GM12872 (cell line): ENCODE data around the gene PRMT1.

Experiments
- TF ChIP-seq, protein P1 (sequence below): IDR thresholded peaks from 3 replicates; pipeline ENCODE4 v1.5.1; 2011; ENCODE audit warnings: low read depth, mild to moderate bottlenecking, low read length, moderate library complexity; ENCODE audit not compliant: insufficient read depth

PRMT1 gene

DNA sequence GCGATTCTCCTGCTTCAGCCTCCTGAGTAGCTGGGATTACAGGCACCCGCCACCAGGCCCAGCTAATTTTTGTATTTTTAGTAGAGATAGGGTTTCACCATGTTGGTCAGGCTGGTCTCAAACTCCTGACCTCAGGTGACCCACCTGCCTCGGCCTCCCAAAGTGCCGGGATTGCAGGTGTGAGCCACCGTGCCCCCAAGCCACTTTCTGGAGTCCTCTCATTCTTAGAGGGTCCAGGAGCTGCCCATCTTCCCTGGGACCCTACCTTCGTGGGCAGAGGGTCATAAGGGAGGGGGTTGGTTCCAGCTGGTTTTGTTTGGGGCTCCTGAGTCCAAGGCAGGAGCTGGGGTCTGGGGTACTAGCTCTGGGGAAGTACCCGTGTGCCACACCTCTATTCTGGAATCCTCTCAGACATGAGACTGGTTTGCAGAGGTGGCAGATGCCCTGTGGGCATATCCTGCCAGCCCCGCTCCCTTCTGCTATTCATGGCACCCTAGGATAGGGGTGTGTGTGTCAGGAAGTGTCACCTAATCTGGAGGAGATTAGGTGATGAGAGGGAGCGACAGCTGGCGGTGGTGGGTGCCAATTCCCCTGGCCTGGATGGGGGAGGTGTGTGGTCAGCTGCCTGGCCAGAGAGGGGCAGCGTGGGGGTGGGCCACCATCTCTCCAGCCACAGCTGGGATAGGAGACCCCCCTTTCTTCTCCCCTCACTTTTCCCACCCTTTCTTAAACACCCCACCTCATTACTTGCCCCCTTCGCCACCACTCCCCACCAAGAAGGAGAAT lies 2.1 kb downstream of the PRMT1 start:
- TF ChIP-seq, protein P1, sequence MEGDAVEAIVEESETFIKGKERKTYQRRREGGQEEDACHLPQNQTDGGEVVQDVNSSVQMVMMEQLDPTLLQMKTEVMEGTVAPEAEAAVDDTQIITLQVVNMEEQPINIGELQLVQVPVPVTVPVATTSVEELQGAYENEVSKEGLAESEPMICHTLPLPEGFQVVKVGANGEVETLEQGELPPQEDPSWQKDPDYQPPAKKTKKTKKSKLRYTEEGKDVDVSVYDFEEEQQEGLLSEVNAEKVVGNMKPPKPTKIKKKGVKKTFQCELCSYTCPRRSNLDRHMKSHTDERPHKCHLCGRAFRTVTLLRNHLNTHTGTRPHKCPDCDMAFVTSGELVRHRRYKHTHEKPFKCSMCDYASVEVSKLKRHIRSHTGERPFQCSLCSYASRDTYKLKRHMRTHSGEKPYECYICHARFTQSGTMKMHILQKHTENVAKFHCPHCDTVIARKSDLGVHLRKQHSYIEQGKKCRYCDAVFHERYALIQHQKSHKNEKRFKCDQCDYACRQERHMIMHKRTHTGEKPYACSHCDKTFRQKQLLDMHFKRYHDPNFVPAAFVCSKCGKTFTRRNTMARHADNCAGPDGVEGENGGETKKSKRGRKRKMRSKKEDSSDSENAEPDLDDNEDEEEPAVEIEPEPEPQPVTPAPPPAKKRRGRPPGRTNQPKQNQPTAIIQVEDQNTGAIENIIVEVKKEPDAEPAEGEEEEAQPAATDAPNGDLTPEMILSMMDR = no peak

DNA sequence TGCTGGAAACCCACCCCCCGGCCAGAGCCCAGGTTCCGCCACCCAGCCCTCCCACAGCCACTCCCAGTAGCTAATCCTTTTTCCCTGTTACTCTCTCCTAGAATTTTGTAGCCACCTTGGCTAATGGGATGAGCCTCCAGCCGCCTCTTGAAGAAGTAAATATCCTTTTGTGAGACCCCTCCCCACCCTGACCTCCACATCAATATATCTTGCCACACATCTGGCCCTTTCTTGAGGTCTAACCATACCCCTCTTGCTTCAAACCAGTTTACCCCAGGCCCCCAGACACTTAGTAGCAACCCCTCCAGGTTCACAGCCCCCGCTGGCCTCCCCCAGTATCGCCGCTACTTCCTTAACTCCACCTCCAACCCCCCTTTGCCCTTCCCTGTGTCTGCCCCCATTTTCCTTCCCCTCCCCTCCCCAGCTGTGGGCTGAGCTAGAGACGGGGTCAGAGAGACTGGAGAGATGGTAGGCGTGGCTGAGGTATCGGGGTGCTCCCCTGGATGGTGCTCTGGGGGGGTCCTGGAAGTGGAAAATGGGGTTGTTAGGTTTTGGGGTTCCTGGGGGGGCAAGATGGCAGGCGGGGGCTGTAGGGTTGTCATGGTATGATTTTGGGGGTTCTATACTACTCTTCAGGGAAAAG lies 2.8 kb downstream of the PRMT1 start:
- TF ChIP-seq, protein P1 = 0 out of 3 replicates have a peak, but pooled peaks have one; percentile 2

DNA sequence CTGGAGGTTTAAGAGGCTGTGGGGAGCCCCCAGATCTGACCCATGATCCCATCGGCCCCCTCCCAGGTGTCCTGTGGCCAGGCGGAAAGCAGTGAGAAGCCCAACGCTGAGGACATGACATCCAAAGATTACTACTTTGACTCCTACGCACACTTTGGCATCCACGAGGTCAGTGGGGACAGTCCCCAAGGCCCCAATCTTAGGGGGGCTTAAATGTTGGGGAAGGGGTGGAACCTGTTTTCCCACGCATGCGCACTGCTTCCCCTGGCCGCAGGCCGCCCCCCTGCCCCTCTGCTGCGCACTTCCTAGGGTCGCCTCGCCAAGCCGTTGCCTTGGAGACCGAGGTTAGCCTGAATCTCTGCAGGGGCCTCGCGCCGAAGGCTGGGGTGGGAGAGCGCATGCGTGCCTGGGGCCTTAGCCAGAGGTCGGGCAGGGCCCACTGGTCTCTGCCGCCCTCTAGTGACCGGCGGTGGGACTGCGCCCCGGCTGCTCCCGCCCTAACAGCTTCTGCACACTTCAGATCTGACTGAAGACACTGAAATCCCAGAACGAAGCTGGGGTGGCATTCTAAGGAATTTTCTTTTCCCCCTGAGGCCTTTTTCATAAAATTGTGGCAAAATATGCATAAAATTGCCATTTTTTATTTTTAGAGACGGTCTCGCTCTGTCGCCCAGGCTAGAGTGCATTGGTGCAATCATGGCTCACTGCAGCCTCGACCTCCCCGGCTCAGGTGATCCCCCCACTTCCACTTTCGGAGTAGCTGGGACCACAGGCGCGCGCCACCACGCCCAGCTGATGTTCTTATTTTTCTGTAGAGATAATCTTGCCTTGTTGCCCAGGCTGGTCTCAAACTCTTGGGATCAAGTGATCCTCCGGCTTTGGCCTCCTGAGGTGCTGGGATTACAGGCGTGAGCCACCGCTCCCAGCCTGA lies 3.6 kb downstream of the PRMT1 start:
- TF ChIP-seq, protein P1 = peak; percentile 100

DNA sequence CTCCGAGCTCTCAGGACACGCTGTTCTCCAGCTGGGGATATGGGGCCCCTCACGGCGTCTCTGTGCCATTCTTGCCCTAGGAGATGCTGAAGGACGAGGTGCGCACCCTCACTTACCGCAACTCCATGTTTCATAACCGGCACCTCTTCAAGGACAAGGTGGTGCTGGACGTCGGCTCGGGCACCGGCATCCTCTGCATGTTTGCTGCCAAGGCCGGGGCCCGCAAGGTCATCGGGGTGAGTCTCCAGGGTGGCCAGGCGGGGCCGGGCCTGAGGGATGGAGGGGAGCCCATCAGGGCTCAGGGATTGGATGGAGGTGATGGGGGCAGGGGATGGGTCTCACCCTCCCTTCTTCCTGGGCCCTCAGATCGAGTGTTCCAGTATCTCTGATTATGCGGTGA lies 4.8 kb downstream of the PRMT1 start:
- TF ChIP-seq, protein P1 = no peak

DNA sequence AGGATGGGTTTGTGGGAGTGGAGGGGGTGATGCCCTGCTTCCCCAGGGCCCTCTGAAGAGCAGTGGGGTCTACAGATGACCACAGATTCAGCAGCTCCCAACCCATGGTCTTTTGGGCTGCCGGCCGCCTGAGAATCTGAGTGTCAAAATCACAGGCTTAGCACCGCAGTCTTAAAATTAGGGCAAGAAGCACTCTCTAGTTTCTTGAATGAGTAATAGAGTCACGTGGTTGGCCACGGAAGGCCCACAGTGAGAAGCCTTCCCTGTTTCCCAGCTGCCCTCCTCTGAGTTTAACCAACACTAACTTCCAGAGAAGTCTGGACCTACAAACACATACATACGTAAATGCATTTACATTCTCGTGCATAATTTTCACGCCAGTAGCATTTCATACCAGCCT lies 5.2 kb downstream of the PRMT1 start:
- TF ChIP-seq, protein P1 = no peak

DNA sequence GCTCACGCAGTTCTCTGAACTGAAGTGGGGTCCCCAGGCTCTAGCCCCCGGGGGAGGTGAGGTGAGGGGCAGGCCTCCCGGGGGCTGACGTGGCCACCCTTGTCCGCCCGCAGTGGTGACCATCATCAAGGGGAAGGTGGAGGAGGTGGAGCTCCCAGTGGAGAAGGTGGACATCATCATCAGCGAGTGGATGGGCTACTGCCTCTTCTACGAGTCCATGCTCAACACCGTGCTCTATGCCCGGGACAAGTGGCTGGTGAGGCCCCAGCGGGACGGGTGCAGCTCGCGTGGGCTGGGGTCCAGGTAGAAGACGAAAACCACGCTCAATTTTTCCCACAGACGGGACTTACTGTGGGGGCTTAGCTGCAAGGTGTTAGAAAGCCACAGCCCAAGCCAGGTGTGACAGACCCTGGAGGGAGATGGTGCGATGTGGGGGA lies 6.8 kb downstream of the PRMT1 start:
- TF ChIP-seq, protein P1 = no peak
